Loucy (cell line): ENCODE measurements around the gene NRXN3.
A peak's percentile ranks its signal among the peaks of the same experiment; 100 is the strongest.

Source experiments
- H2AFZ ChIP-seq: fragments of 200-600 bp; sonication (generic); 2 replicates; pipeline ENCODE4 v1.6.0; 2016; ENCODE audit warnings: antibody characterized with exemption, mild to moderate bottlenecking, low read length, moderate library complexity
- H3F3A ChIP-seq: fragments of 200-600 bp; 2 replicates; pipeline ENCODE4 v1.6.0; 2016; ENCODE audit warnings: antibody characterized with exemption, low read depth, mild to moderate bottlenecking
- H3K27me3 ChIP-seq: fragments of 200-600 bp; sonication (generic); 2 replicates; pipeline ENCODE4 v1.6.1; 2014; ENCODE audit warnings: low read length, mild to moderate bottlenecking; ENCODE audit not compliant: insufficient read depth, poor library complexity, severe bottlenecking
- H3K36me3 ChIP-seq: fragments of 200-600 bp; sonication (generic); 2 replicates; pipeline ENCODE4 v1.6.1; 2016; ENCODE audit warnings: low read length; ENCODE audit not compliant: insufficient read depth
- H3K4me1 ChIP-seq: fragments of 200-600 bp; sonication (generic); 2 replicates; pipeline ENCODE4 v1.5.1; 2014; ENCODE audit warnings: low read length, mild to moderate bottlenecking; ENCODE audit not compliant: insufficient read depth, poor library complexity, severe bottlenecking
- H3K4me2 ChIP-seq: fragments of 200-600 bp; sonication (generic); 2 replicates; pipeline ENCODE4 v1.6.0; 2014; ENCODE audit warnings: antibody characterized with exemption, low read length, low read depth, mild to moderate bottlenecking; ENCODE audit not compliant: poor library complexity, severe bottlenecking
- H3K4me3 ChIP-seq: fragments of 200-600 bp; sonication (generic); 2 replicates; pipeline ENCODE4 v1.5.1; 2014; ENCODE audit warnings: low read length, mild to moderate bottlenecking, mixed read lengths; ENCODE audit not compliant: poor library complexity, severe bottlenecking
- H3K79me2 ChIP-seq: fragments of 200-600 bp; sonication (generic); 2 replicates; pipeline ENCODE4 v1.6.1; 2014; ENCODE audit warnings: low read length; ENCODE audit not compliant: insufficient read depth
- H3K9ac ChIP-seq: fragments of 200-600 bp; sonication (generic); 2 replicates; pipeline ENCODE4 v1.6.0; 2014; ENCODE audit warnings: mild to moderate bottlenecking, low read depth, low read length, moderate library complexity; ENCODE audit not compliant: poor library complexity, severe bottlenecking
- H3K9me2 ChIP-seq: fragments of 200-600 bp; sonication (generic); replicated peaks from 2 replicates; pipeline ENCODE4 v1.6.1; 2016; ENCODE audit warnings: low read depth, low read length, mixed read lengths
- H3K9me3 ChIP-seq: fragments of 200-600 bp; sonication (generic); 2 replicates; pipeline ENCODE4 v1.6.1; 2014; ENCODE audit warnings: mild to moderate bottlenecking, antibody characterized with exemption, low read length, low read depth; ENCODE audit not compliant: insufficient read depth
- H4K20me1 ChIP-seq: fragments of 200-600 bp; sonication (generic); 2 replicates; pipeline ENCODE4 v1.6.0; 2014; ENCODE audit warnings: antibody characterized with exemption, low read length, mild to moderate bottlenecking; ENCODE audit not compliant: insufficient read depth, poor library complexity, severe bottlenecking
- CTCF ChIP-seq: fragments of 200-600 bp; sonication (generic); conservative IDR thresholded peaks from 2 replicates; pipeline ENCODE4 v1.5.1; 2014; ENCODE audit warnings: mild to moderate bottlenecking, antibody characterized with exemption, low read length
- EZH2phosphoT487 ChIP-seq: fragments of 200-600 bp; IDR thresholded peaks from 2 replicates; pipeline ENCODE4 v1.6.1; 2018; ENCODE audit warnings: antibody characterized with exemption, mild to moderate bottlenecking, moderate library complexity, borderline replicate concordance

The NRXN3 gene

GRCh38 chr14:78202976-78203375 lies 32.8 kb downstream of the NRXN3 start:
- Histone ChIP-seq H3K36me3 (no peaks in the 10 kb centered on the region), H3F3A (peaks cover 8% of the 10 kb centered on the region; the same call in 1 of the 2 replicates), H4K20me1 (no peaks in the 10 kb centered on the region), H3K4me1 (peaks cover 54% of the 10 kb centered on the region), H3K4me3 (peak overlapping the region; percentile 45), H3K9me3 (no peaks in the 10 kb centered on the region), H3K79me2 (no peaks in the 10 kb centered on the region), H3K9me2 (no peaks in the 10 kb centered on the region), H3K9ac (peak overlapping the region; percentile 40), H3K27me3 (no peaks in the 10 kb centered on the region), H2AFZ (peak overlapping the region; percentile 9; the same call in 1 of the 2 replicates), H3K4me2 (peak overlapping the region; percentile 69)
- no peak for TF ChIP-seq EZH2phosphoT487
- TF ChIP-seq CTCF, result no peak

- TF ChIP-seq CTCF (no peak), EZH2phosphoT487 (no peak)
- H3K9me2 ChIP-seq, result no peaks in the 10 kb centered on the region
- H3K27me3 ChIP-seq, result no peaks in the 10 kb centered on the region
- H3K4me1 ChIP-seq, result peaks cover 15% of the 10 kb centered on the region
- 0 out of 2 replicates have a peak, but pooled peaks cover 4% of the 10 kb centered on the region for H3K9me3 ChIP-seq
- H4K20me1 ChIP-seq, result no peaks in the 10 kb centered on the region
- no peak overlapping the region for H2AFZ ChIP-seq
- H3K36me3 ChIP-seq, result no peaks in the 10 kb centered on the region
- H3K4me3 ChIP-seq, result no peak overlapping the region
- H3K4me2 ChIP-seq, result no peak overlapping the region
- H3K79me2 ChIP-seq, result no peaks in the 10 kb centered on the region
- no peak overlapping the region for H3K9ac ChIP-seq
- H3F3A ChIP-seq, result peaks cover 2% of the 10 kb centered on the region; the same call in 1 of the 2 replicates
These were observed 37.2 kb downstream of the NRXN3 start for GRCh38 chr14:78207414-78207813.

- no peak for TF ChIP-seq EZH2phosphoT487
- TF ChIP-seq CTCF, result no peak
- H3K4me3 ChIP-seq, result no peak overlapping the region
These were observed 50.1 kb downstream of the NRXN3 start for GRCh38 chr14:78220273-78220672.

More at GRCh38 chr14:78220273-78220672, 50.1 kb downstream of the NRXN3 start:
- Histone ChIP-seq H3K79me2 (no peaks in the 10 kb centered on the region), H4K20me1 (no peaks in the 10 kb centered on the region), H3F3A (no peaks in the 10 kb centered on the region), H3K27me3 (no peaks in the 10 kb centered on the region), H3K9ac (no peak overlapping the region), H3K4me2 (peak overlapping the region; percentile 41), H2AFZ (no peak overlapping the region), H3K9me2 (no peaks in the 10 kb centered on the region), H3K4me1 (peaks cover 14% of the 10 kb centered on the region), H3K9me3 (no peaks in the 10 kb centered on the region), H3K36me3 (no peaks in the 10 kb centered on the region)
